ENCODE measurements around the gene PTPRK. TPM values are rescaled to one million over a fixed set of nuclear protein-coding genes. Genes with fewer than 3 reads are reported as not detected.
"Not testable (repeated sequence)": the region's sequence is repeated elsewhere in the genome, so short reads cannot be mapped to it uniquely, and the experiment has no call there.

Gene PTPRK
- total RNA-seq, 4 donors from 2014 or later, result 26.7 to 47.5 (median 41.4) TPM

GRCh38 chr6:127933852-127934840 lies 586.3 kb downstream of the PTPRK start:
- H3K4me3 ChIP-seq (ENCODE audit: low read depth, poor library complexity, severe bottlenecking), result no peak overlapping the region
- DNase-seq (ENCODE audit: low spot score in 2 of 2), result no peak
- intact Hi-C loops (cut with DNase I; ENCODE audit: low total_unique reads), result no loop called here
- 90 to 92% methylated on average over 7 of the region's 7 CpGs for WGBS, 2 donors
- TF ChIP-seq, protein P1, sequence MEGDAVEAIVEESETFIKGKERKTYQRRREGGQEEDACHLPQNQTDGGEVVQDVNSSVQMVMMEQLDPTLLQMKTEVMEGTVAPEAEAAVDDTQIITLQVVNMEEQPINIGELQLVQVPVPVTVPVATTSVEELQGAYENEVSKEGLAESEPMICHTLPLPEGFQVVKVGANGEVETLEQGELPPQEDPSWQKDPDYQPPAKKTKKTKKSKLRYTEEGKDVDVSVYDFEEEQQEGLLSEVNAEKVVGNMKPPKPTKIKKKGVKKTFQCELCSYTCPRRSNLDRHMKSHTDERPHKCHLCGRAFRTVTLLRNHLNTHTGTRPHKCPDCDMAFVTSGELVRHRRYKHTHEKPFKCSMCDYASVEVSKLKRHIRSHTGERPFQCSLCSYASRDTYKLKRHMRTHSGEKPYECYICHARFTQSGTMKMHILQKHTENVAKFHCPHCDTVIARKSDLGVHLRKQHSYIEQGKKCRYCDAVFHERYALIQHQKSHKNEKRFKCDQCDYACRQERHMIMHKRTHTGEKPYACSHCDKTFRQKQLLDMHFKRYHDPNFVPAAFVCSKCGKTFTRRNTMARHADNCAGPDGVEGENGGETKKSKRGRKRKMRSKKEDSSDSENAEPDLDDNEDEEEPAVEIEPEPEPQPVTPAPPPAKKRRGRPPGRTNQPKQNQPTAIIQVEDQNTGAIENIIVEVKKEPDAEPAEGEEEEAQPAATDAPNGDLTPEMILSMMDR (IDR thresholded peaks at IDR 0.05), result no peak
- TF ChIP-seq POLR2A (IDR thresholded peaks at IDR 0.05), result no peak

GRCh38 chr6:127933137-127933536 lies 587.3 kb downstream of the PTPRK start:
- no peak for TF ChIP-seq POLR2A (IDR thresholded peaks at IDR 0.05)
- TF ChIP-seq, protein P1 (IDR thresholded peaks at IDR 0.05), result no peak
- DNase-seq (ENCODE audit: low spot score in 2 of 2), result no peak
- 84 to 100% methylated on average over 1 of the region's 1 CpG for WGBS, 2 donors
- H3K4me3 ChIP-seq (ENCODE audit: low read depth, poor library complexity, severe bottlenecking), result no peak overlapping the region
- intact Hi-C loops (cut with DNase I; ENCODE audit: low total_unique reads), result no loop called here

GRCh38 chr6:127932708-127933107 lies 587.7 kb downstream of the PTPRK start:
- 83 to 86% methylated on average over 5 of the region's 5 CpGs for WGBS, 2 donors
- intact Hi-C loops (cut with DNase I; ENCODE audit: low total_unique reads), result no loop called here
- no peak for TF ChIP-seq POLR2A (IDR thresholded peaks at IDR 0.05)
- TF ChIP-seq, protein P1 (IDR thresholded peaks at IDR 0.05), result no peak
- no peak overlapping the region for H3K4me3 ChIP-seq (ENCODE audit: low read depth, poor library complexity, severe bottlenecking)
- no peak for DNase-seq (ENCODE audit: low spot score in 2 of 2)

DNA sequence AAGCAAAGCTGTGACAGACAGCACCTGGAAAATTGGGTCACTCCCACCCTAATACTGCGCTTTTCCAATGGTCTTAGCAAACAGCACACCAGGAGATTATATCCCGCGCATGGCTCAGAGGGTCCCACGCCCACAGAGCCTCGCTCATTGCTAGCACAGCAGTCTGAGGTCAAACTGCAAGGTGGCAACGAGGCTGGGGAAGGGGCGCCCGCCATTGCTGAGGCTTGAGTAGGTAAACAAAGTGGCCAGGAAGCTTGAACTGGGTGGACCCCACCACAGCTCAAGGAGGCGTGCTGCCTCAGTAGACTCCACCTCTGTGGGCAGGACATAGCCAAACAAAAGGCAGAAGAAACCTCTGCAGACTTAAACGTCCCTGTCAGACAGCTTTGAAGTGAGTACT lies 594.0 kb downstream of the PTPRK start:
- H3K4me3 ChIP-seq (ENCODE audit: low read depth, poor library complexity, severe bottlenecking); DNase-seq (ENCODE audit: low spot score in 2 of 2); intact Hi-C loops (cut with DNase I; ENCODE audit: low total_unique reads): not testable (repeated sequence)
- 91 to 96% methylated on average over 9 to 10 of the region's 10 CpGs for WGBS, 2 donors

DNA sequence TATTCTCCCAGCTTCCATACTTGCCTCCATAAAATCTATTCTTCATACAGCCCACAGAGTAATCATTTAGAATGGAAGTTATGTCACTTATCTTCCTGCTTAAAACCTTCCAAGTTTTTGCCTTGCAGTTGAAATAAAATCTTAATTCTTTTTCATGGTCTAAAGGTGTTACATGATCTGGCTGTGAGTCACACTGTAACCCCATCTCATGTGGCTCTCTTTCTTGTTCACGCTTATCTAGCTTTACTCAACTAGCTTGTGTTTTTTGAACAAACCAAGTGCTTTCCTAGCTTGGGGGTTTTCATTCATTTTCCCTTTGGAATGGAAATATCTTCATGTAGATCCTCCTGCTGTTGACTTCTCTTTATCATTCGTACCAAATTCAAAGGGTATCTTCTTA lies 596.0 kb downstream of the PTPRK start:
- WGBS, 2 donors, result 86 to 92% methylated on average over 2 of the region's 2 CpGs
- intact Hi-C loops (cut with DNase I; ENCODE audit: low total_unique reads), result no loop called here
- H3K4me3 ChIP-seq (ENCODE audit: low read depth, poor library complexity, severe bottlenecking), result no peak overlapping the region
- DNase-seq (ENCODE audit: low spot score in 2 of 2), result no peak
- TF ChIP-seq, protein P1 (IDR thresholded peaks at IDR 0.05), result no peak
- no peak for TF ChIP-seq POLR2A (IDR thresholded peaks at IDR 0.05)

- intact Hi-C loops (cut with DNase I; ENCODE audit: low total_unique reads), result no loop called here
- no peak for DNase-seq (ENCODE audit: low spot score in 2 of 2)
- H3K4me3 ChIP-seq (ENCODE audit: low read depth, poor library complexity, severe bottlenecking), result no peak overlapping the region
- no peak for TF ChIP-seq POLR2A (IDR thresholded peaks at IDR 0.05)
- TF ChIP-seq, protein P1 (IDR thresholded peaks at IDR 0.05), result no peak
Measured at GRCh38 chr6:127924031-127924430, 596.4 kb downstream of the PTPRK start.

Measured in lower leg skin (tissue), 4 donors.